GM12878 (cell line): ENCODE results near the gene TESK2. TPM values are rescaled to one million over a fixed set of nuclear protein-coding genes. Genes with fewer than 3 reads are reported as not detected.
A peak's percentile ranks its signal among the peaks of the same experiment; 100 is the strongest.

Experiments used
- ATAC-seq: fragments of 200-7000 bp; cut with Tn5 transposase; 3 replicates; pipeline ENCODE4 v1.9.1; 2020; ENCODE audit warnings: mild to moderate bottlenecking, moderate library complexity
- BruUV-seq: library from RNA; stranded (reverse); fragments of 400-500 nt; replicated peaks from 2 replicates; lab custom pipeline; 2021; lab: Mats Ljungman, UMichigan
- CTCF ChIA-PET: fragments of 300-600 bp; sonication (Branson Sonifier 250); formaldehyde crosslinking; extraction: SDS; loops from one replicate; lab custom pipeline; 2021; ENCODE audit warnings: inconsistent platforms; lab: Yijun Ruan, JAX
- POLR2A ChIA-PET: fragments of 350-600 bp; formaldehyde crosslinking; extraction: SDS; loops from one replicate; lab custom pipeline; 2021; ENCODE audit warnings: inconsistent platforms; lab: Charles Lee
- RAD21 ChIA-PET: fragments of 300-600 bp; sonication (Branson Sonifier 250); formaldehyde crosslinking; loops from one replicate; lab custom pipeline; 2023; ENCODE audit warnings: antibody characterized with exemption; ENCODE audit not compliant: unreplicated experiment; lab: Charles Lee
- SMC1A ChIA-PET: fragments of 300-600 bp; sonication (Branson Sonifier 250); formaldehyde crosslinking; loops from one replicate; lab custom pipeline; 2023; ENCODE audit not compliant: unreplicated experiment, uncharacterized antibody; lab: Charles Lee
- DNase-seq: peaks from one replicate; pipeline ENCODE4 v3.0.0-alpha.2; 2011; ENCODE audit warnings: low read depth, low spot score
- FAIRE-seq: peaks from 3 replicates; lab custom pipeline; 2011; peaks lifted over from hg19 to GRCh38; lab: Jason Lieb, UNC
- H2AFZ ChIP-seq: 2 replicates; pipeline ENCODE4 v1.6.0; 2011; ENCODE audit warnings: low read depth, low read length, control low read depth; ENCODE audit not compliant: control insufficient read depth
- H3K27ac ChIP-seq: 2 replicates; pipeline ENCODE4 v1.5.1; 2011; ENCODE audit warnings: control low read depth; ENCODE audit not compliant: control insufficient read depth, insufficient read depth
- H3K27me3 ChIP-seq, 2 experiments: replicated peaks in 1 of 2; 2 replicates each; pipeline versions ENCODE4 v1.6.0 to v1.6.1; 2011; ENCODE audit warnings: low read length in 1 of 2; ENCODE audit not compliant: control insufficient read depth in 2 of 2, insufficient read depth in 2 of 2
- H3K36me3 ChIP-seq, 2 experiments: 2 replicates each; pipeline ENCODE4 v1.5.1; 2011; ENCODE audit warnings: low read length in 1 of 2; ENCODE audit not compliant: control insufficient read depth in 2 of 2, insufficient read depth in 2 of 2
- H3K4me1 ChIP-seq: 2 replicates; pipeline ENCODE4 v1.6.1; 2011; ENCODE audit warnings: mild to moderate bottlenecking, low read length, moderate library complexity, mixed read lengths; ENCODE audit not compliant: control insufficient read depth, insufficient read depth
- H3K4me2 ChIP-seq: 2 replicates; pipeline ENCODE4 v1.6.0; 2011; ENCODE audit warnings: control low read depth; ENCODE audit not compliant: control insufficient read depth, insufficient read depth
- H3K4me3 ChIP-seq: fragments of 200-600 bp; sonication (generic); 2 replicates; pipeline ENCODE4 v1.5.1; 2016
- H3K79me2 ChIP-seq: 2 replicates; pipeline ENCODE4 v1.6.0; 2011; ENCODE audit warnings: low read length; ENCODE audit not compliant: control insufficient read depth, insufficient read depth
- H3K9ac ChIP-seq: 2 replicates; pipeline ENCODE4 v1.8.0; 2011; ENCODE audit warnings: low read length, control low read depth, mixed read lengths; ENCODE audit not compliant: control insufficient read depth, insufficient read depth
- H3K9me3 ChIP-seq: replicated peaks from 3 replicates; pipeline ENCODE4 v1.5.1; 2011; ENCODE audit warnings: mild to moderate bottlenecking, low read length; ENCODE audit not compliant: control insufficient read depth, insufficient read depth
- H4K20me1 ChIP-seq: 2 replicates; pipeline ENCODE4 v1.6.0; 2011; ENCODE audit not compliant: control insufficient read depth, insufficient read depth
- CBX3 ChIP-seq: fragments of 200-600 bp; sonication (generic); IDR thresholded peaks from 2 replicates; pipeline ENCODE4 v1.6.1; 2016; ENCODE audit warnings: low read depth, borderline replicate concordance
- CBX5 ChIP-seq: sonication (generic); IDR thresholded peaks from 2 replicates; pipeline ENCODE4 v1.6.1; 2016; ENCODE audit warnings: low read depth, moderate library complexity, mild to moderate bottlenecking, inconsistent platforms
- IRF4 ChIP-seq: IDR thresholded peaks from 2 replicates; pipeline ENCODE4 v1.6.1; 2011; ENCODE audit warnings: low read depth, low read length
- NFYA ChIP-seq: IDR thresholded peaks from 2 replicates; pipeline ENCODE4 v1.6.1; 2011; ENCODE audit warnings: low read depth, mild to moderate bottlenecking, low read length, improper control_type of control experiment, borderline replicate concordance
- PAX8 ChIP-seq: fragments of 450-650 bp; IDR thresholded peaks from 2 replicates; pipeline ENCODE4 v1.6.1; 2017; ENCODE audit warnings: mild to moderate bottlenecking, moderate library complexity
- TARDBP ChIP-seq: IDR thresholded peaks from 2 replicates; pipeline ENCODE4 v1.6.1; 2016; ENCODE audit warnings: borderline replicate concordance
- WGBS: methylation state at CpG from one replicate; pipeline ENCODE4 v1.1.6; 2016; ENCODE audit warnings: low lambda C conversion rate; ENCODE audit not compliant: insufficient replicate concordance, insufficient coverage; ENCODE audit errors: missing lambda C conversion rate; 5-methylcytosine and 5-hydroxymethylcytosine counted together
- in situ Hi-C: fragments of 300-500 bp; cut with MboI; formaldehyde crosslinking; loops from 9 replicates; pipeline ENCODE4 v1.14.3; 2018; ENCODE audit warnings: mixed read lengths
- intact Hi-C: fragments of 100-400 bp; cut with micrococcal nuclease; formaldehyde crosslinking; loops from one replicate; pipeline ENCODE4 v1.14.2; 2022; ENCODE audit not compliant: unreplicated experiment
- polyA plus RNA-seq, 11 experiments: library from polyadenylated mRNA; depleted of rRNA in 4 of 11; unstranded in 6 of 11; stranded (reverse) in 5 of 11; fragments of >200 nt; fragmentation: Nextera tagmentation in 4 of 11; fragmentation: Illumina TruSeq in 1 of 11; extraction: Ambion mirVana in 4 of 11; extraction: Trizol in 1 of 11; gene quantifications; 1 replicate in 1 of 11; 2 replicates in 10 of 11; pipeline versions ENCODE4 v1.2.1 to v1.2.3, GENCODE V29; 2011 to 2016; ENCODE audit warnings: inconsistent platforms in 2 of 11, missing spikeins in 2 of 11, low read depth in 1 of 11
- total RNA-seq, 4 experiments: library from RNA; depleted of rRNA in 3 of 4; stranded (reverse); fragments of >200 nt in 3 of 4; fragmentation: Illumina TruSeq in 1 of 4; extraction: Trizol in 1 of 4; gene quantifications; 2 replicates each; pipeline versions ENCODE4 v1.2.1 to v1.2.3, GENCODE V29; 2013 to 2021
- TF ChIP-seq, protein P1 (sequence below): fragments of 450-650 bp; IDR thresholded peaks from 2 replicates; pipeline ENCODE4 v1.6.1; 2017; ENCODE audit warnings: mild to moderate bottlenecking, low read depth, inconsistent platforms; ENCODE audit not compliant: poor library complexity, severe bottlenecking

Gene TESK2
- total and polyA plus RNA-seq, 10 of the 15 experiments (the other 5 are each of a cell fraction or from before 2014, with no cell fraction given) = 2.2 to 10.0 (median 5.7) TPM

DNA sequence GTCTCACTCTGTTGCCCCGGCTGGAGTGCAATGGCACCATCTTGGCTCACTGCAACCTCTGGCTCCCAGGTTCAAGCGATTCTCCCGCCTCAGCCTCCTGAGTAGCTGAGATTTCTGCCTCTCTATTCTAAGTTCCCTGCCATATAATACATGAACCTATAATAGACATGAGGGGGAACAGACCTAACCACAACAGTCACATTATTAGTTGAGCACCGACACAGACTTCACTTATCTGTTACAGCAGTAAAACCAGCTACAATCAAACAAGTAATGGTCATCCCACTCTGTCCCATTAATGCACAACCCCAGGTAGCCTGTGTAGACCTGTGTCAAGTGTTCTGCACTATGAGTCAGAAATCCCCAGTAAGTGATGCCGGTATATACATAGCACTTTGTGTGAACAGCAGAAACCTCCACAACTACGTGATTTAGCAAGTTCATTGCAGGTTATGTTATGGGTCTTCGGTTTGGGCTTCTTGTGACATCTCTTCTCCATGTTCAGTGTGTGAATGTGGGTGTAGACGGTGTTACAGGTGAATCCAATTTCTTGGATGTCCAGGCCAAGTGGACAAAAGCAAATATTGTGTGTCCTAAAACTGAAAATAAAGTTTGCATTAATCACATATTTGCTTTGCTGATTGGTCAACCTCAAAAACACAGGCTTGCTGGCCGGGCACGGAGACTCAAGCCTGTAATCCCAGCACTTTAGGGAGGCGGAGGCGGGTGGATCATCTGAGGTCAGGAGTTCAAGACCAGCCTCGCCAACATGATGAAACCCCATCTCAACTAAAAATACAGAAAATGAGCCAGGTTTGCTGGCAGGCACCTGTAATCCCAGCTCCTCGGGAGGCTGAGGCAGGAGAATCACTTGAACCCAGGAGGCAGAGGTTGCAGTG is 12.7 kb upstream of the TESK2 start (continued):
- no peak for TF ChIP-seq CBX3

- FAIRE-seq (no peak), ATAC-seq (no peak), DNase-seq (no peak)
- Histone ChIP-seq H3K27ac (no peak overlapping the region), H3K9me3 (no peaks in the 10 kb centered on the region), H3K79me2 (peaks cover 9% of the 10 kb centered on the region), H3K36me3 (no peaks in the 10 kb centered on the region), H3K4me2 (peak overlapping the region; percentile 93), H4K20me1 (no peaks in the 10 kb centered on the region), H3K4me1 (peaks cover 15% of the 10 kb centered on the region), H3K9ac (no peak overlapping the region), H2AFZ (no peak overlapping the region), H3K27me3 (no peaks in the 10 kb centered on the region), H3K4me3 (peak overlapping the region; percentile 75; the same call in 1 of the 2 replicates)
- POLR2A ChIA-PET = interaction anchor here (0.5 to 5.0 kb wide), 13 partner anchors 10 to 304 kb away, joined by 3 to 42 read pairs (median 5); partner anchors contain the start of genes AKR1A1, MUTYH, NASP and PRDX1
- TF ChIP-seq CBX5 = no peak
- TF ChIP-seq NFYA = no peak
- no peak for TF ChIP-seq TARDBP
- TF ChIP-seq IRF4 = no peak
- no peak for TF ChIP-seq CBX3
- TF ChIP-seq PAX8 = no peak
- TF ChIP-seq, protein P1, sequence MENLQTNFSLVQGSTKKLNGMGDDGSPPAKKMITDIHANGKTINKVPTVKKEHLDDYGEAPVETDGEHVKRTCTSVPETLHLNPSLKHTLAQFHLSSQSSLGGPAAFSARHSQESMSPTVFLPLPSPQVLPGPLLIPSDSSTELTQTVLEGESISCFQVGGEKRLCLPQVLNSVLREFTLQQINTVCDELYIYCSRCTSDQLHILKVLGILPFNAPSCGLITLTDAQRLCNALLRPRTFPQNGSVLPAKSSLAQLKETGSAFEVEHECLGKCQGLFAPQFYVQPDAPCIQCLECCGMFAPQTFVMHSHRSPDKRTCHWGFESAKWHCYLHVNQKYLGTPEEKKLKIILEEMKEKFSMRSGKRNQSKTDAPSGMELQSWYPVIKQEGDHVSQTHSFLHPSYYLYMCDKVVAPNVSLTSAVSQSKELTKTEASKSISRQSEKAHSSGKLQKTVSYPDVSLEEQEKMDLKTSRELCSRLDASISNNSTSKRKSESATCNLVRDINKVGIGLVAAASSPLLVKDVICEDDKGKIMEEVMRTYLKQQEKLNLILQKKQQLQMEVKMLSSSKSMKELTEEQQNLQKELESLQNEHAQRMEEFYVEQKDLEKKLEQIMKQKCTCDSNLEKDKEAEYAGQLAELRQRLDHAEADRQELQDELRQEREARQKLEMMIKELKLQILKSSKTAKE = no peak
- CTCF ChIA-PET = interaction anchor here (0.8 to 7.4 kb wide), 13 partner anchors 9 to 666 kb away, joined by 3 to 84 read pairs (median 4); no protein-coding TSS in a partner anchor
- 89% methylated on average over 2 of the region's 2 CpGs for WGBS
- BruUV-seq = no TSS peak
- RAD21 ChIA-PET = interaction anchor here (0.7 to 4.8 kb wide), 12 partner anchors 10 to 701 kb away, joined by 3 to 47 read pairs (median 6); partner anchors contain the start of genes AKR1A1, PLK3, PRDX1 and TESK2
- SMC1A ChIA-PET = interaction anchor here (0.6 to 4.3 kb wide), 18 partner anchors 10 to 780 kb away, joined by 3 to 47 read pairs (median 4); partner anchors contain the start of genes AKR1A1, NASP, PRDX1 and TESK2
- in situ Hi-C loops (no loop called here), intact Hi-C loops (loop anchor here (5.0 kb wide), 2 partner anchors 51 to 186 kb away; partner anchors contain the start of genes AKR1A1, GPBP1L1 and TMEM69)
Observed at GRCh38 chr1:45501505-45501859, 10.5 kb upstream of the TESK2 start.
